Astrocyte (in vitro differentiated cells and primary cell): ENCODE results near the gene NPIPA1. TPM values are rescaled to one million over a fixed set of nuclear protein-coding genes. Genes with fewer than 3 reads are reported as not detected.

ENCODE experiments used
- microRNA-seq: library from miRNA; unstranded; fragments of <30 nt; microRNA quantifications from one replicate; pipeline ENCODE4 v1.2.0, GENCODE V29; 2020
- total RNA-seq: library from RNA; stranded (reverse); gene quantifications from 2 replicates; pipeline ENCODE4 v1.2.1, GENCODE V29; 2021

The NPIPA1 gene
- total RNA-seq, 1 donor from 2014 or later = 114 TPM

Small RNA genes lying within 50 kb of the gene (microRNA-seq; reads per million reads assigned to microRNA genes)
- gene MIR3180-1 (not detected), gene MIR3670-1 (not detected), gene MIR6511A1 (not detected), gene MIR6770-1 (not detected)

Other genes starting within 250 kb of the NPIPA1 start
- not detected in 2 replicates for gene PLA2G10, start 243.1 kb upstream of the NPIPA1 start, total RNA-seq
- 0.94 and 9.8 TPM in 2 replicates for gene NPIPA3, start 234.0 kb upstream of the NPIPA1 start, total RNA-seq
- gene NPIPA2, start 194.9 kb upstream of the NPIPA1 start, total RNA-seq = 1.1 and 8.6 TPM in 2 replicates
- 195 and 219 TPM in 2 replicates for gene NOMO1, start 103.7 kb upstream of the NPIPA1 start, total RNA-seq
- 123 and 127 TPM in 2 replicates for gene PDXDC1, start 37.6 kb downstream of the NPIPA1 start, total RNA-seq
- 61.3 and 66.3 TPM in 2 replicates for gene NTAN1, start 118.6 kb downstream of the NPIPA1 start, total RNA-seq
- gene RRN3, start 156.8 kb downstream of the NPIPA1 start, total RNA-seq = 41.5 and 46.6 TPM in 2 replicates